HepG2 (cell line): ENCODE results near the gene ELANE. TPM values are rescaled to one million over a fixed set of nuclear protein-coding genes. Genes with fewer than 3 reads are reported as not detected.

Source experiments
- EED ChIP-seq: sonication (generic); formaldehyde crosslinking; IDR thresholded peaks from 2 replicates; pipeline ENCODE4 v1.5.0; 2020; ENCODE audit warnings: mild to moderate bottlenecking, missing genetic modification reagents
- GABPA ChIP-seq, 2 experiments: IDR thresholded peaks; 2 replicates each; pipeline ENCODE4 v1.6.1; 2011 to 2016; ENCODE audit warnings: low read depth in 2 of 2, low read length in 1 of 2, missing biosample characterization in 1 of 2, missing genetic modification characterization in 1 of 2
- GABPB1 ChIP-seq: IDR thresholded peaks from 2 replicates; pipeline ENCODE4 v1.6.1; 2016; ENCODE audit warnings: mild to moderate bottlenecking, missing genetic modification reagents, moderate library complexity, missing compliant biosample characterization
- HNRNPLL ChIP-seq: fragments of 200-400 bp; formaldehyde crosslinking; IDR thresholded peaks from 2 replicates; pipeline ENCODE4 v1.6.1; 2017; ENCODE audit warnings: mild to moderate bottlenecking, low read depth, low read length; ENCODE audit not compliant: poor library complexity, severe bottlenecking
- KDM5B ChIP-seq: sonication (generic); formaldehyde crosslinking; IDR thresholded peaks from 2 replicates; pipeline ENCODE4 v1.4.0; 2020; ENCODE audit warnings: missing genetic modification reagents, mild to moderate bottlenecking, borderline replicate concordance
- LCORL ChIP-seq, 2 experiments: fragments of 450-650 bp in 1 of 2; sonication (generic) in 1 of 2; formaldehyde crosslinking in 1 of 2; IDR thresholded peaks; 2 replicates each; pipeline versions ENCODE4 v1.5.0 to v1.6.1; 2017 to 2020; ENCODE audit warnings: antibody characterized with exemption in 1 of 2, missing genetic modification reagents in 1 of 2
- MAFK ChIP-seq, 2 experiments: IDR thresholded peaks in 1 of 2; conservative IDR thresholded peaks in 1 of 2; 2 replicates each; pipeline ENCODE4 v1.6.1; 2011; ENCODE audit warnings: improper control_type of control experiment in 2 of 2, low read length in 2 of 2
- NBN ChIP-seq: fragments of 450-650 bp; conservative IDR thresholded peaks from 2 replicates; pipeline ENCODE4 v1.6.1; 2017
- SP4 ChIP-seq: sonication (generic); formaldehyde crosslinking; IDR thresholded peaks from 2 replicates; pipeline ENCODE4 v1.8.1; 2023; ENCODE audit warnings: mild to moderate bottlenecking, missing genetic modification reagents
- TEAD3 ChIP-seq: optimal IDR thresholded peaks from 2 replicates; pipeline ENCODE3; 2016; ENCODE audit warnings: borderline replicate concordance
- THYN1 ChIP-seq: sonication (generic); formaldehyde crosslinking; IDR thresholded peaks from 2 replicates; pipeline ENCODE4 v1.8.1; 2023; ENCODE audit warnings: low read depth, mild to moderate bottlenecking, moderate library complexity, missing genetic modification reagents, borderline replicate concordance
- ZBTB7B ChIP-seq: sonication (generic); formaldehyde crosslinking; IDR thresholded peaks from 2 replicates; pipeline ENCODE4 v1.4.0; 2020; ENCODE audit warnings: missing genetic modification reagents
- ZNF121 ChIP-seq: sonication (generic); formaldehyde crosslinking; IDR thresholded peaks from 2 replicates; pipeline ENCODE4 v1.5.0; 2020; ENCODE audit warnings: mild to moderate bottlenecking, missing genetic modification reagents
- ZNF703 ChIP-seq: sonication (generic); formaldehyde crosslinking; IDR thresholded peaks from 2 replicates; pipeline ENCODE4 v1.5.1; 2020; ENCODE audit warnings: missing genetic modification reagents, mild to moderate bottlenecking, moderate library complexity, borderline replicate concordance
- ZNF776 ChIP-seq: sonication (generic); formaldehyde crosslinking; IDR thresholded peaks from 2 replicates; pipeline ENCODE4 v1.4.0; 2020; ENCODE audit warnings: mild to moderate bottlenecking, missing genetic modification reagents
- polyA plus RNA-seq, 8 experiments: library from polyadenylated mRNA; depleted of rRNA in 3 of 8; stranded (reverse) in 7 of 8; unstranded in 1 of 8; fragments of >200 nt; fragmentation: Illumina TruSeq in 4 of 8; extraction: Trizol in 4 of 8; gene quantifications; 2 replicates each; pipeline versions ENCODE4 v1.2.1 to v1.2.3, GENCODE V29; 2011 to 2016; ENCODE audit warnings: low read depth in 4 of 8, missing spikeins in 1 of 8, mixed read lengths in 1 of 8; ENCODE audit not compliant: insufficient read depth in 1 of 8
- total RNA-seq, 5 experiments: library from RNA; depleted of rRNA; stranded (reverse); fragments of >200 nt; fragmentation: Illumina TruSeq; extraction: Trizol; gene quantifications; 2 replicates each; pipeline ENCODE4 v1.2.3, GENCODE V29; 2016; ENCODE audit warnings: low read depth in 1 of 5
- TF ChIP-seq, protein P1 (sequence below): sonication (generic); formaldehyde crosslinking; IDR thresholded peaks from 2 replicates; pipeline ENCODE4 v1.4.0; 2020; ENCODE audit warnings: missing genetic modification reagents
- TF ChIP-seq, protein P2 (sequence below): sonication (generic); formaldehyde crosslinking; IDR thresholded peaks from 2 replicates; pipeline ENCODE4 v1.5.0; 2020; ENCODE audit warnings: missing genetic modification reagents
- TF ChIP-seq, protein P3 (sequence below): sonication (generic); formaldehyde crosslinking; IDR thresholded peaks from 2 replicates; pipeline ENCODE4 v1.8.1; 2023; ENCODE audit warnings: mild to moderate bottlenecking, missing genetic modification reagents
- TF ChIP-seq, protein P4 (sequence below): sonication (generic); formaldehyde crosslinking; IDR thresholded peaks from 2 replicates; pipeline ENCODE4 v1.5.1; 2020; ENCODE audit warnings: mild to moderate bottlenecking, missing genetic modification reagents, moderate library complexity

Gene ELANE
- total and polyA plus RNA-seq, 2 of the 13 experiments (the other 11 are each of a cell fraction or from before 2014, with no cell fraction given): not detected

DNA sequence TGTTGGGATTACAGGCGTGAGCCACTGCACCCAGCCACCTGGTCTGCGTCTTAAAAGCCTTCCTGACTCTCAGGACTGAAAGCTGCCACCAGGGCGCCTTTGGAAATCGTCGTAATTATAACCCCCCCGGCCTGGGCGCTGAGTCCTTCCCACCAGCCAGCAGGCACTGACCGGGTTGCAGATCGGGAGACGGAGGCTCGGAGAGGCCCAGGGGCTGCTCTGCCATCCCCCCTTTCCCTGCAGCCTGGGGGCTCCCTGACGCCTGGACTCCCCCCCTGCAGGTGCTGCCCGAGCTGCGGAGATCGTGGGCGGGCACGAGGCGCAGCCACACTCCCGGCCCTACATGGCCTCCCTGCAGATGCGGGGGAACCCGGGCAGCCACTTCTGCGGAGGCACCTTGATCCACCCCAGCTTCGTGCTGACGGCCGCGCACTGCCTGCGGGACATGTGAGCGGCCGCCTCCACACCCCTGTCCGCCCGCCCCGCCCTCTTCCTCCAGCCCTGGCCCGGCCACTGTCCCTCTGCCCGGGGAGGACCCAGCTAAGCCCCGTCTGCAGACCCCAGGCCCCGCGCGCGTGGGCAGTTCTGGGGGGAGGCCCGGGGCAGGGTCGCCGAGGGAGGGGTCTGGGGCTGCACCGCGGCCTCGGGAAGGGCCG, 8.8 kb upstream of the ELANE start (continued):
- TF ChIP-seq, protein P1, sequence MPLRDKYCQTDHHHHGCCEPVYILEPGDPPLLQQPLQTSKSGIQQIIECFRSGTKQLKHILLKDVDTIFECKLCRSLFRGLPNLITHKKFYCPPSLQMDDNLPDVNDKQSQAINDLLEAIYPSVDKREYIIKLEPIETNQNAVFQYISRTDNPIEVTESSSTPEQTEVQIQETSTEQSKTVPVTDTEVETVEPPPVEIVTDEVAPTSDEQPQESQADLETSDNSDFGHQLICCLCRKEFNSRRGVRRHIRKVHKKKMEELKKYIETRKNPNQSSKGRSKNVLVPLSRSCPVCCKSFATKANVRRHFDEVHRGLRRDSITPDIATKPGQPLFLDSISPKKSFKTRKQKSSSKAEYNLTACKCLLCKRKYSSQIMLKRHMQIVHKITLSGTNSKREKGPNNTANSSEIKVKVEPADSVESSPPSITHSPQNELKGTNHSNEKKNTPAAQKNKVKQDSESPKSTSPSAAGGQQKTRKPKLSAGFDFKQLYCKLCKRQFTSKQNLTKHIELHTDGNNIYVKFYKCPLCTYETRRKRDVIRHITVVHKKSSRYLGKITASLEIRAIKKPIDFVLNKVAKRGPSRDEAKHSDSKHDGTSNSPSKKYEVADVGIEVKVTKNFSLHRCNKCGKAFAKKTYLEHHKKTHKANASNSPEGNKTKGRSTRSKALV (CRISPR knock-in tag): 0 out of 2 replicates have a peak, but pooled peaks have one; percentile 46
- 0 out of 2 replicates have a peak, but pooled peaks have one; percentile 22 for TF ChIP-seq ZNF776
- TF ChIP-seq ZNF121 (CRISPR knock-in tag): 0 out of 2 replicates have a peak, but pooled peaks have one; percentile 10
- TF ChIP-seq GABPA (IDR thresholded peaks at IDR 0.05; ENCODE audit: low read depth, low read length): no peak
- TF ChIP-seq GABPA (CRISPR knock-in tag; IDR thresholded peaks at IDR 0.05; ENCODE audit: low read depth): no peak
- TF ChIP-seq MAFK (conservative IDR thresholded peaks at IDR 0.05 in 1 of 2, IDR thresholded peaks at IDR 0.05 in 1 of 2; ENCODE audit: low read length in 2 of 2): no peak
- TF ChIP-seq ZBTB7B (CRISPR knock-in tag): 0 out of 2 replicates have a peak, but pooled peaks have one; percentile 14
- peak; percentile 50; the same call in 1 of the 2 replicates for TF ChIP-seq KDM5B
- TF ChIP-seq, protein P2, sequence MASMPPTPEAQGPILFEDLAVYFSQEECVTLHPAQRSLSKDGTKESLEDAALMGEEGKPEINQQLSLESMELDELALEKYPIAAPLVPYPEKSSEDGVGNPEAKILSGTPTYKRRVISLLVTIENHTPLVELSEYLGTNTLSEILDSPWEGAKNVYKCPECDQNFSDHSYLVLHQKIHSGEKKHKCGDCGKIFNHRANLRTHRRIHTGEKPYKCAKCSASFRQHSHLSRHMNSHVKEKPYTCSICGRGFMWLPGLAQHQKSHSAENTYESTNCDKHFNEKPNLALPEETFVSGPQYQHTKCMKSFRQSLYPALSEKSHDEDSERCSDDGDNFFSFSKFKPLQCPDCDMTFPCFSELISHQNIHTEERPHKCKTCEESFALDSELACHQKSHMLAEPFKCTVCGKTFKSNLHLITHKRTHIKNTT (CRISPR knock-in tag): no peak
- TF ChIP-seq SP4 (CRISPR knock-in tag): 0 out of 2 replicates have a peak, but pooled peaks have one; percentile 3
- 0 out of 2 replicates have a peak, but pooled peaks have one; percentile 71 for TF ChIP-seq EED (CRISPR knock-in tag)
- peak; percentile 33; the same call in 1 of the 2 replicates for TF ChIP-seq GABPB1 (CRISPR knock-in tag)
- no peak for TF ChIP-seq ZNF703 (CRISPR knock-in tag)
- TF ChIP-seq HNRNPLL: peak; percentile 24
- TF ChIP-seq NBN: no peak
- TF ChIP-seq THYN1 (CRISPR knock-in tag): no peak
- TF ChIP-seq TEAD3 (CRISPR knock-in tag): no peak
- TF ChIP-seq, protein P3, sequence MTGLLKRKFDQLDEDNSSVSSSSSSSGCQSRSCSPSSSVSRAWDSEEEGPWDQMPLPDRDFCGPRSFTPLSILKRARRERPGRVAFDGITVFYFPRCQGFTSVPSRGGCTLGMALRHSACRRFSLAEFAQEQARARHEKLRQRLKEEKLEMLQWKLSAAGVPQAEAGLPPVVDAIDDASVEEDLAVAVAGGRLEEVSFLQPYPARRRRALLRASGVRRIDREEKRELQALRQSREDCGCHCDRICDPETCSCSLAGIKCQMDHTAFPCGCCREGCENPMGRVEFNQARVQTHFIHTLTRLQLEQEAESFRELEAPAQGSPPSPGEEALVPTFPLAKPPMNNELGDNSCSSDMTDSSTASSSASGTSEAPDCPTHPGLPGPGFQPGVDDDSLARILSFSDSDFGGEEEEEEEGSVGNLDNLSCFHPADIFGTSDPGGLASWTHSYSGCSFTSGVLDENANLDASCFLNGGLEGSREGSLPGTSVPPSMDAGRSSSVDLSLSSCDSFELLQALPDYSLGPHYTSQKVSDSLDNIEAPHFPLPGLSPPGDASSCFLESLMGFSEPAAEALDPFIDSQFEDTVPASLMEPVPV (CRISPR knock-in tag): 0 out of 2 replicates have a peak, but pooled peaks have one; percentile 26
- TF ChIP-seq, protein P4, sequence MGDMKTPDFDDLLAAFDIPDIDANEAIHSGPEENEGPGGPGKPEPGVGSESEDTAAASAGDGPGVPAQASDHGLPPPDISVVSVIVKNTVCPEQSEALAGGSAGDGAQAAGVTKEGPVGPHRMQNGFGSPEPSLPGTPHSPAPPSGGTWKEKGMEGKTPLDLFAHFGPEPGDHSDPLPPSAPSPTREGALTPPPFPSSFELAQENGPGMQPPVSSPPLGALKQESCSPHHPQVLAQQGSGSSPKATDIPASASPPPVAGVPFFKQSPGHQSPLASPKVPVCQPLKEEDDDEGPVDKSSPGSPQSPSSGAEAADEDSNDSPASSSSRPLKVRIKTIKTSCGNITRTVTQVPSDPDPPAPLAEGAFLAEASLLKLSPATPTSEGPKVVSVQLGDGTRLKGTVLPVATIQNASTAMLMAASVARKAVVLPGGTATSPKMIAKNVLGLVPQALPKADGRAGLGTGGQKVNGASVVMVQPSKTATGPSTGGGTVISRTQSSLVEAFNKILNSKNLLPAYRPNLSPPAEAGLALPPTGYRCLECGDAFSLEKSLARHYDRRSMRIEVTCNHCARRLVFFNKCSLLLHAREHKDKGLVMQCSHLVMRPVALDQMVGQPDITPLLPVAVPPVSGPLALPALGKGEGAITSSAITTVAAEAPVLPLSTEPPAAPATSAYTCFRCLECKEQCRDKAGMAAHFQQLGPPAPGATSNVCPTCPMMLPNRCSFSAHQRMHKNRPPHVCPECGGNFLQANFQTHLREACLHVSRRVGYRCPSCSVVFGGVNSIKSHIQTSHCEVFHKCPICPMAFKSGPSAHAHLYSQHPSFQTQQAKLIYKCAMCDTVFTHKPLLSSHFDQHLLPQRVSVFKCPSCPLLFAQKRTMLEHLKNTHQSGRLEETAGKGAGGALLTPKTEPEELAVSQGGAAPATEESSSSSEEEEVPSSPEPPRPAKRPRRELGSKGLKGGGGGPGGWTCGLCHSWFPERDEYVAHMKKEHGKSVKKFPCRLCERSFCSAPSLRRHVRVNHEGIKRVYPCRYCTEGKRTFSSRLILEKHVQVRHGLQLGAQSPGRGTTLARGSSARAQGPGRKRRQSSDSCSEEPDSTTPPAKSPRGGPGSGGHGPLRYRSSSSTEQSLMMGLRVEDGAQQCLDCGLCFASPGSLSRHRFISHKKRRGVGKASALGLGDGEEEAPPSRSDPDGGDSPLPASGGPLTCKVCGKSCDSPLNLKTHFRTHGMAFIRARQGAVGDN: peak; percentile 81
- no peak for TF ChIP-seq LCORL (IDR thresholded peaks at IDR 0.05)
- peak; percentile 20; the same call in 1 of the 2 replicates for TF ChIP-seq LCORL (CRISPR knock-in tag; IDR thresholded peaks at IDR 0.05)
